GM19193 (cell line): ENCODE measurements around the gene CYP26B1.

Experiments used
- POLR2A ChIP-seq: IDR thresholded peaks from 4 replicates; pipeline ENCODE4 v1.6.1; 2011; ENCODE audit not compliant: insufficient read depth, insufficient read length; ENCODE audit errors: extremely low read depth

CYP26B1 gene

GRCh38 chr2:72148837-72149555 is 1.3 kb upstream of the CYP26B1 start:
- no peak for TF ChIP-seq POLR2A

DNA sequence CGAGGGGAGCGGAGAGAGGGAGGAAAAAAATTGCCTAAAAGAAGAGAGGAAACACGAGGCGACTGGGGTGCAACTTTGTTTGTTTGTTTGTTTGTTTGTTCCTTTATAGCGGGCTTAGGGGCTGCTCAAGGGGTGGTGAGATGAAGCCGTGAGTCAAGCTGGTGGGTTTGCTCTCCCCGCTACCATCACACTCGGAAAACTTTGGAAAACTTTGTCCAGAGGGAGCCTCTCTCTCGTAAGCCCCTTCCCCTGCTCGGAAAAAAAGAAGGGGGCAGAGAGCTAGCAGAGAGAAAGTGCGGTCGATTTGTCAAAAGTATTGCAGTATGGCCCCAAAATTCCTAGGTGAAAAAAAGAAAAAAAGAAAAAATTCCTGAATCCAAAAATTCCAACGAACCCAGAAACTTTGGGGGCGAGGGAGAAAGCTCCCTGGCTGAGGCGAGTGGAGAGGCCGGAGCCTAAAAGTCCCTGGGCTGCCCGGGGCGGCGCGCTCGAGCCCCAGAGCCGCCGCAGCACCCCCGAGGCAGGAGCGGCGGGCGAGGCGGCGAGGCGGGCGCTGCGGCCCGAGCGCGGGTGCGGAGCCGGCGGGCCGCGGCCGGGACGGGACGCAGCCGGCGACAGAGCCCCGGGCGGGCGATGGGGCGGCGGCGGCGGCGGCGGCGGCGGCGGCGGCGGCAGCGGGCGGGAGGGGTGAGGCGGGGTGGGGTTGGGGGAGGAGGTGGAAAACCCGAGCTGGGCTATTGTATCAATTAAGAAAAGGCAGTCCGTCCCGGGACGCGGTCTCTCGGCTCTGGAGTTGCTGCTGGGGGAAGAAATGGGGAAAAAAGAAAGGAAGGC is 558 bp upstream of the CYP26B1 start:
- no peak for TF ChIP-seq POLR2A

- no peak for TF ChIP-seq POLR2A
Observed at GRCh38 chr2:72146347-72147302, 1.0 kb downstream of the CYP26B1 start.

DNA sequence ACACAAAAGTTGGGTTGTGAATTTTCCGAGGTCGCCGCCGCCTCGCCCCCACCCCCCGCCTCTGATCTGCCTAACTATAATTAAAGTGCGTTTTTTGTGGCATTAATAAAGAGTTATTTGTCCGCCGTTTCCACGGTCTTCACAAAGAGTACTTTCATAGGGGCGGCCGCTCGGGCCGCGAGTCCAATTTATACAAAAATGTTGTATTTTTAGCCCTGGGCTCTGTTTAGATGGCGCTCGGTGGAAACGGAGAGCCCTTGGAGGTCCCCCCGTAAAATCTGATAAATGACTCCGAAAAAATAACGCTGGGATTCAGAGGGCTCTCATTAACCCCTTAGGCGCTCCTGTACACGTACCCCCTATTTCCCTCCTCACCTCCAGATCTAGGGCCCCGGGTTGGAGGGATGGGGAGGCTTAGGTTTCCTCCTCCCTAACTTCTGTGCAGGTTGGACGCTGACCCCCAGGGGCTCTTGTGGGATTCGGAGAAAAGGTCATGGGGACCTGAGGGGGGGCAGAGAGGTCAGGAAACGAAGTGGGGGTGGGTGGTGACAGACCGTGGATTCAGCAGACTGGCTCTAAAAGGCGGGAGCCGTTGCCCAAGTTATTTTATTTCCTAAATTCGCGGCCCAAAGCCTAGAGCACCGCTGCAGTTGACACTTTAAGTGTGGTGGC is 1.9 kb downstream of the CYP26B1 start:
- no peak for TF ChIP-seq POLR2A

GRCh38 chr2:72145289-72145657 is 2.4 kb downstream of the CYP26B1 start:
- no peak for TF ChIP-seq POLR2A

- no peak for TF ChIP-seq POLR2A
Observed at GRCh38 chr2:72144632-72145288, 2.9 kb downstream of the CYP26B1 start.

GRCh38 chr2:72144274-72144631 is 3.4 kb downstream of the CYP26B1 start:
- TF ChIP-seq POLR2A = no peak

GRCh38 chr2:72143441-72144273 is 4.0 kb downstream of the CYP26B1 start:
- no peak for TF ChIP-seq POLR2A

GRCh38 chr2:72142570-72143440 is 4.9 kb downstream of the CYP26B1 start:
- TF ChIP-seq POLR2A = no peak

DNA sequence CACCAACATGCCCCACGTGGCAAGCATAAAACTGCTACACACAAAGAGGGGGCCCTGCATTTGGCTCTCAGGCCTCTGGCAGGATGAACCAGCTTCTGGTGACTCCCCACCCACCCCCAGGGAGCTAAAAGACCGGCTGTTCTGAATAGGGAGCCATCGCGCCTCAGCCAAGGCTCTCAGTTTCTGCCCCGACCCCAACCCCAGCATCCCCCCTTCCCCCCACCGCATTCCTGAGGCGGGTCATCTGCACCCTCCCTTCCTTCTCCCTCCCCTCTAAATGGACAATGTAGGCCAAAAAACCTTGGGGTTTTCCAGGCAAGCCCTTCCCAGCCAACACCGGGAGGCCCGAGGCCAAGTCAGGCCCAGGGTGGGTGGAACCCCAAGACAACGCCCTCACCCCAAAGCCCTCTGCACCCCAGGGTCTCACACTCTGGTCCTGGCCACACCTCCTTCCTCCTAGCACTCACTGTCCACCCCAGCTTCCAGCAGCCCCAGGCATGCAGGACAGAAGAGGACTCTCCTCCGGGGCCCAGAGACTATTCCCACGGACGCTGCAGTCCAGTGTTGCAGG is 5.7 kb downstream of the CYP26B1 start:
- TF ChIP-seq POLR2A = no peak

DNA sequence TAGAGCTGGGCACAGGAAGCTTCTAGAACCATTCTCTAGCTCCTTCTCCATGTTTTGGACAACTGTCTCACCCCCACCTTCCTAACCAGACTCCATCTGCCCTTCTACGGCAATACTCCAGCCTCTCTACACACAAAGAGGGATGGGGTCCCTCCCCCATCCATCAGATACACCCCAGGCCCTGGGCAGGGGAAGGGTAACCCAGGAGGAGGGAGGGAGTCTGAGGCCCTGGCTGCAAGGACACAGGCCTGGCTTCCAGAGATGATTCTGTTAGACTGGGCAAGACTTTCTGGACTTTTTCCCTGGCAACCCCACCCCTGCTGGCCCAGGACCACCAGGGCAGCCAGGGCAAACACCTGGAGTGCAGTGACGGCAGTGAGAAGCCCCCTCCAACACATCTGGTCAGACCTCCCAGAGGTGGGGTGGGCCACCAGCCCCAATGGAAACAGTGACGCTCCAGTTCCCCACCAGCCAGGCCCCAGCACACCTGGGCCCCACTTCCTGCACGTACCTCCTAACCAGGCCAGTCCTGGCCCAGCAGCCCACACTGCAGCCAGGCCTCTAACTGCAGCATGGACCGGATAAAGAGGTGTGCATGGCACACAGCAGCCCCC is 6.5 kb downstream of the CYP26B1 start:
- TF ChIP-seq POLR2A = no peak

DNA sequence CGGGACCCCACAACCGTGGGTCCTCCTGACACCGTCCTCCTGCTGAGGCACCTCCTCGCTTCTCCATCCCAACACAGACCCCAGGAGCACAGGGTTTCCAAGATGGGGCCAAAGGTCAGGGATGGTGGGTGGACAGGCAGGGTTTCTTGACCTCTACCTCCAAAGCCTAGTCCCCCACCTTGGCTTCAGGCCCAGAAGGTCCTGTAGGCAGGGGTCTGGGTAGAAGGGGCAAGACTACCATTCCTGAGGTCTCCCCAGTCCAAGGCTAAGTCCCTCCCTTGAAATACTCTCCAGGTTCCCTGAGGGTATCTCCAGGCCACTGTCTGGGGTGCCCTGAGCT is 7.1 kb downstream of the CYP26B1 start:
- TF ChIP-seq POLR2A = no peak

DNA sequence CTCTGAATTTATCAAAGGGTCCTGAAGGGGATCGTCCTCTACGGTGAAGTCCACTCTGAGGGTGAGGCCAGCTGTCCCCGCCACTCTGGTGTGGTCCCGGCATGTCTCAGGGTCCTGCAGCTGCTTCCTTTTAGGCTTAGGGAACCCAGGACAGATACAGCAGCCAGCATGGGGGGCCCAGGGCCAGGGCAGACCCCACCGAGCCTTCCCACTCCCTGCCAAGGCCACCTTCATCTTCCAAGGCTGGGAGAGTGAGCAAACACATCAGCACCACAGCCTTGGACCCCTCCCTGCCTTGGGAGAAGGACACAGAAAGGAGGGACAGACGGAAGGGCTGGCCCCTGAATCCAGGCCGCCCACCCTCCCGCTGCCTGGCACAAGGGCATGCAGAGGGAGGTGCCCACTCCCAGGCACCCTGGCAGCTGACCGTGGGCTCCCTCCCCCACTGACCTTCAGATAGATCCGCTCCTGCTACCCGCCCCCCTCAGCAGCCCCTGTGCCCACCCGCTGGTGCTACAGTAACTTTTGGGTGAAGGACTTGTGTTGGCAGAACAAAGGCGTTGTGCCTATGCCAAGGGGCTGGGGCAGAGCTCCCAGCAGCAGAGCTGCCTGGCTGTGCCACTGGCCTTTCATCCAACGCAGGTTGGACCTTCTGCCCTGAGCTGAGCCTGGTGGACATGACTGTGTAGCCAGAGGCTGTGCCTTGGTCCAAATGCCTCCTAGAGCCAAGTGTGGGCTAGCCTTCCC is 7.6 kb downstream of the CYP26B1 start:
- no peak for TF ChIP-seq POLR2A
